PC-3 (cell line): ENCODE measurements around the gene RBM4B. TPM values are rescaled to one million over a fixed set of nuclear protein-coding genes. Genes with fewer than 3 reads are reported as not detected.

Experiments used
- ATAC-seq: fragments of 200-7000 bp; cut with Tn5 transposase; 2 replicates; pipeline ENCODE4 v1.9.1; 2020; ENCODE audit warnings: mild to moderate bottlenecking, moderate library complexity
- BruUV-seq: library from RNA; stranded (reverse); fragments of 400-500 nt; replicated peaks from 2 replicates; lab custom pipeline; 2021; lab: Mats Ljungman, UMichigan
- CTCF ChIA-PET: fragments of 300-600 bp; sonication (Branson Sonifier 250); formaldehyde crosslinking; loops from one replicate; lab custom pipeline; 2022; ENCODE audit warnings: antibody characterized with exemption; lab: Charles Lee
- POLR2A ChIA-PET: fragments of 300-600 bp; sonication (Branson Sonifier 250); formaldehyde crosslinking; loops from one replicate; lab custom pipeline; 2022; ENCODE audit warnings: antibody characterized with exemption; ENCODE audit not compliant: unreplicated experiment; lab: Charles Lee
- DNase-seq: peaks from one replicate; pipeline ENCODE4 v3.0.0-alpha.2; 2015
- H2AFZ ChIP-seq: fragments of 300-600 bp; sonication (generic); 2 replicates; pipeline ENCODE4 v1.6.0; 2016; ENCODE audit warnings: antibody characterized with exemption, low read length
- H3F3A ChIP-seq: fragments of 300-600 bp; sonication (generic); one replicate; pipeline ENCODE4 v1.6.0; 2017; ENCODE audit warnings: antibody characterized with exemption, low read length, control low read depth, mild to moderate bottlenecking; ENCODE audit not compliant: unreplicated experiment
- H3K27ac ChIP-seq: fragments of 300-600 bp; sonication (generic); 2 replicates; pipeline ENCODE4 v1.5.1; 2016; ENCODE audit warnings: mild to moderate bottlenecking, low read length
- H3K27me3 ChIP-seq: fragments of 300-600 bp; sonication (generic); 2 replicates; pipeline ENCODE4 v1.6.1; 2016; ENCODE audit warnings: low read length, mixed read lengths
- H3K36me3 ChIP-seq: fragments of 300-600 bp; sonication (generic); 2 replicates; pipeline ENCODE4 v1.6.1; 2016; ENCODE audit warnings: low read depth, mixed run types, low read length, mixed read lengths
- H3K4me1 ChIP-seq: fragments of 300-600 bp; sonication (generic); 2 replicates; pipeline ENCODE4 v1.5.1; 2016; ENCODE audit warnings: low read length; ENCODE audit not compliant: insufficient read depth
- H3K4me2 ChIP-seq: fragments of 300-600 bp; sonication (generic); 2 replicates; pipeline ENCODE4 v1.6.0; 2016; ENCODE audit warnings: low read length
- H3K4me3 ChIP-seq: fragments of 300-600 bp; sonication (generic); 2 replicates; pipeline ENCODE4 v1.5.1; 2016; ENCODE audit warnings: mild to moderate bottlenecking, low read length, mixed read lengths
- H3K79me2 ChIP-seq: fragments of 300-600 bp; sonication (generic); 2 replicates; pipeline ENCODE4 v1.6.1; 2017; ENCODE audit warnings: low read length, mixed read lengths
- H3K9ac ChIP-seq: fragments of 300-600 bp; sonication (generic); 2 replicates; pipeline ENCODE4 v1.6.0; 2016; ENCODE audit warnings: mild to moderate bottlenecking, low read length
- H3K9me2 ChIP-seq: fragments of 300-600 bp; sonication (generic); replicated peaks from 2 replicates; pipeline ENCODE4 v1.6.1; 2016; ENCODE audit warnings: mixed run types, low read length, mixed read lengths
- H3K9me3 ChIP-seq: fragments of 300-600 bp; sonication (generic); 2 replicates; pipeline ENCODE4 v1.6.1; 2016; ENCODE audit warnings: low read length, mixed read lengths
- H4K20me1 ChIP-seq: fragments of 300-600 bp; sonication (generic); 2 replicates; pipeline ENCODE4 v1.6.1; 2016; ENCODE audit warnings: low read length, mixed read lengths
- CTCF ChIP-seq: fragments of 300-600 bp; sonication (generic); conservative IDR thresholded peaks from 2 replicates; pipeline ENCODE4 v1.5.1; 2017; ENCODE audit warnings: antibody characterized with exemption, low read depth, mild to moderate bottlenecking, low read length
- EZH2 ChIP-seq: fragments of 300-600 bp; sonication (generic); IDR thresholded peaks from one replicate; pipeline ENCODE4 v1.6.1; 2017; ENCODE audit warnings: antibody characterized with exemption, mild to moderate bottlenecking, low read length; ENCODE audit not compliant: unreplicated experiment
- EZH2phosphoT487 ChIP-seq: fragments of 300-600 bp; sonication (generic); IDR thresholded peaks from 2 replicates; pipeline ENCODE4 v1.6.1; 2018; ENCODE audit warnings: mild to moderate bottlenecking, antibody characterized with exemption, low read length, borderline replicate concordance
- intact Hi-C: fragments of 100-400 bp; cut with micrococcal nuclease; formaldehyde crosslinking; loops from 2 replicates; pipeline ENCODE4 v1.9.0; 2023
- total RNA-seq: library from RNA; depleted of rRNA; stranded (reverse); fragments of >200 nt; gene quantifications from 2 replicates; pipeline ENCODE4 v1.2.3, GENCODE V29; 2014

RBM4B gene
- total RNA-seq, 1 experiment from 2014 or later, result 40.2 TPM

DNA sequence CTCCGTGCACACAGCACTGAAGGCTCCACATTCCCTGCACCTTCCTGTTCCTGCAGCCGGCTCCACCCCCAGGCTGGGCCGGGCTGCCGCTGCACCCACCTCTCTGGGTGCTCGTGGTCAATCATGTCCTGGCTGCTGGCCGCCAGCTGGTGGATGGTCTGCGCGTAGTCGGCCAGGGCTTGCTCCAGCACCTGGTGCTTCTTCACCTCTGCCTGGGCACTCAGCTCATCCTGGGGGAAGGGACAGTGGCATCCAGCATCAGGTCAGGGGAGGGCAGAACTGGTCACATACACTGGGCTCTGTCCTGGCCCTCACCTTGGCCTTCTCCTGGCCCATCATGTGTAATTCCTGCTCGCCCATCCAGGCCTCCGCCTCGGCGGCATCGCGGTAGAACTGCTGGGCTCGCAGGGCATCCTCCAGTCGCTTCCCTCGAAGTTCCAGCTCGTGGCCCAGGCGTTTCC is 15.2 kb upstream of the RBM4B start:
- no peak for ATAC-seq
- Histone ChIP-seq H3K9me3 (no peaks in the 10 kb centered on the region), H3K9me2 (no peaks in the 10 kb centered on the region), H3K4me2 (no peak overlapping the region), H3K27me3 (no peaks in the 10 kb centered on the region), H2AFZ (no peak overlapping the region), H3K27ac (no peak overlapping the region), H3K4me3 (no peak overlapping the region), H3K9ac (no peak overlapping the region), H3K4me1 (no peaks in the 10 kb centered on the region), H3K36me3 (peaks cover 22% of the 10 kb centered on the region), H4K20me1 (no peaks in the 10 kb centered on the region), H3K79me2 (no peaks in the 10 kb centered on the region), H3F3A (no peaks in the 10 kb centered on the region)
- ChIA-PET CTCF (no interaction called here), POLR2A (no interaction called here)
- intact Hi-C loops, result no loop called here
- TF ChIP-seq EZH2phosphoT487 (no peak), CTCF (no peak), EZH2 (no peak)
- BruUV-seq, result no TSS peak
- DNase-seq, result no peak

- Histone ChIP-seq H3F3A (no peaks in the 10 kb centered on the region), H3K36me3 (peaks cover 22% of the 10 kb centered on the region), H3K27ac (no peak overlapping the region), H3K79me2 (no peaks in the 10 kb centered on the region), H3K9me2 (no peaks in the 10 kb centered on the region), H3K9me3 (no peaks in the 10 kb centered on the region), H3K4me1 (no peaks in the 10 kb centered on the region), H3K9ac (no peak overlapping the region), H2AFZ (no peak overlapping the region), H3K4me3 (no peak overlapping the region), H3K4me2 (no peak overlapping the region), H4K20me1 (no peaks in the 10 kb centered on the region), H3K27me3 (no peaks in the 10 kb centered on the region)
- intact Hi-C loops, result no loop called here
- no peak for DNase-seq
- no TSS peak for BruUV-seq
- ChIA-PET CTCF (no interaction called here), POLR2A (no interaction called here)
- TF ChIP-seq CTCF, result no peak
- no peak for TF ChIP-seq EZH2phosphoT487
- TF ChIP-seq EZH2, result no peak
- ATAC-seq, result no peak
Observed at GRCh38 chr11:66692446-66692845, 14.8 kb upstream of the RBM4B start.

DNA sequence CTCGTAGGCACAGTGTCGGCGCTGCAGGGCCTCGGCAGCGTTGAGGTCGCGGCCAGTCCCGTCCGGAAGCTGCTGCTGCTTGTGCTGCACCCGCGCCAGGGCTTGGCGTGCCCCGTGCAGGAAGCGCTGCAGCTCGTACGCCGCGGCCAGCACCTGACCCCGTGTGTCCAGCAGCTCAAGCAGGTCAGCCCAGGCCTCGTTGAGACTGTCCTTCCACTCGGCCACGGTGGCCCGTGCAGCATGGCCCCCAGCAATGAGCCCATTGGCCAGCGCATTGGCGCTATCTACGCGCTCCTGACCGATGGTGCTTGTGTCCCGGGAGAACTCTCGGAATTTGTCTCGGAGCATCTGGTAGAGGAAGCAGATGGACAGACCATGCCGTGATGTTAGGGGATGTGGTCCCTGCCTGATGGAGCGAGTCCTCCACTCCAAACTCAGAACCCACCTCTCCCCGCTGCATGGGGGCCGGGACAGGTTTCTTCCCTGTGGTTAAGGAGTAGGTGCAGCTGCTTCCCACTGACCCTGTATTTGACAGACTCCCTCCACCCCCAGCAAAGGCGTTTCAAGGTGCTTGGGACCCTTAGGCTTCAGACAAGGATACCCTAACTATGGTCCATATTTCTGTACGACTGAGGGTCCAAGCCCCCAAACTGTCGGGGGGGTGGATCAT is 13.8 kb upstream of the RBM4B start:
- intact Hi-C loops, result no loop called here

More for the DNA sequence above, 13.8 kb upstream of the RBM4B start:
- Histone ChIP-seq H3K4me2 (no peak overlapping the region), H3K4me1 (no peaks in the 10 kb centered on the region), H4K20me1 (no peaks in the 10 kb centered on the region), H3K79me2 (no peaks in the 10 kb centered on the region), H3F3A (no peaks in the 10 kb centered on the region), H2AFZ (no peak overlapping the region), H3K36me3 (peaks cover 31% of the 10 kb centered on the region), H3K27ac (no peak overlapping the region), H3K9ac (no peak overlapping the region), H3K9me3 (no peaks in the 10 kb centered on the region), H3K27me3 (no peaks in the 10 kb centered on the region), H3K4me3 (no peak overlapping the region), H3K9me2 (no peaks in the 10 kb centered on the region)
- TF ChIP-seq EZH2, result no peak
- no peak for TF ChIP-seq EZH2phosphoT487
- no peak for TF ChIP-seq CTCF
- ATAC-seq, result no peak
- CTCF ChIA-PET, result no interaction called here
- no TSS peak for BruUV-seq
- POLR2A ChIA-PET, result no interaction called here
- no peak for DNase-seq
